ENCODE measurements around the gene KIR2DL3. TPM values are rescaled to one million over a fixed set of nuclear protein-coding genes. Genes with fewer than 3 reads are reported as not detected.
"Not testable (repeated sequence)": the region's sequence is repeated elsewhere in the genome, so short reads cannot be mapped to it uniquely, and the experiment has no call there.

The KIR2DL3 gene
- total and polyA plus RNA-seq, 2 of the 13 experiments (the other 11 are each of a cell fraction or from before 2014, with no cell fraction given), result not detected

DNA sequence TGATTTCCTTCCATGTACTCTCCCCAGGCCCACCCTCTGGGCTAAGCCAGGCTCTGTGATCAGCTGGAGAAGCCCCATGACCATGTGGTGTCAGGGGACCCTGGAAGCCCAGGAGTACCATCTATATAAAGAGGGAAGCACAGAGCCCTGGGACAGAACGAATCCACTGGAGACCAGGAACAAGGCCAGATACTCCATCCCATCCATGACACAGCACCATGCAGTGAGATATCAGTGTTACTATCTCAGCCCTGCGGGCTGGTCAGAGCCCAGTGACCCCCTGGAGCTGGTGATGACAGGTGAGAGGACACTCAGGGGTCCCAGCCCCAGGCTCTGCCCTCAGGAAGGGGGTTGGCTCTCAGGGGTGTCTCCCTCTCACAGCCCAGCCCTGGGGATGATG, 41.5 kb upstream of the KIR2DL3 start:
- no peak overlapping the region for H2AFZ ChIP-seq (ENCODE audit: low read length)
- H3K9me3 ChIP-seq (ENCODE audit: low read length), result no peaks in the 10 kb centered on the region
- no peak overlapping the region for H3K27ac ChIP-seq (ENCODE audit: extremely low read length, insufficient read depth, low read length)
- intact Hi-C loops (cut with micrococcal nuclease; ENCODE audit: unreplicated experiment), result no loop called here
- CTCF ChIA-PET (ENCODE audit: low intra/inter-chr PET ratio, low total read pairs), result no interaction called here
- WGBS (ENCODE audit: low lambda C conversion rate), result 7% methylated on average over 2 of the region's 2 CpGs
- H3K79me2 ChIP-seq (ENCODE audit: insufficient read depth, low read length), result no peaks in the 10 kb centered on the region
- POLR2A ChIA-PET, result no interaction called here
- DNase-seq (ENCODE audit: low spot score), result no peak
- no TSS peak for BruUV-seq (replicated peaks)
- no peaks in the 10 kb centered on the region for H4K20me1 ChIP-seq (ENCODE audit: insufficient read depth, low read length)
- FAIRE-seq, result no peak
- no peak overlapping the region for H3K4me3 ChIP-seq (replicated peaks in 1 of 3; ENCODE audit: insufficient read depth in 1 of 3, low read depth in 2 of 3, low read length in 3 of 3)
- no peaks in the 10 kb centered on the region for H3K36me3 ChIP-seq (replicated peaks in 1 of 2; ENCODE audit: control insufficient read depth in 1 of 2, insufficient read depth in 2 of 2, low read length in 2 of 2)
- no peak overlapping the region for H3K4me2 ChIP-seq (ENCODE audit: low read depth, low read length)
- no peak for ATAC-seq
- in situ Hi-C loops (cut with HindIII; ENCODE audit: extremely low pct_ligation_motif_present, low pct_unique_long_range_greater_than_20kb), result no loop called here
- TF ChIP-seq EEA1 (CRISPR knock-in tag; IDR thresholded peaks at IDR 0.05; ENCODE audit: borderline replicate concordance) (no peak), BORCS8-MEF2B (CRISPR knock-in tag; IDR thresholded peaks at IDR 0.05) (no peak), ZNF224 (CRISPR knock-in tag; IDR thresholded peaks at IDR 0.05) (no peak), HNF4G (IDR thresholded peaks at IDR 0.05; ENCODE audit: borderline replicate concordance, low read depth, low read length) (no peak), HNF4G (CRISPR knock-in tag; IDR thresholded peaks at IDR 0.05; ENCODE audit: borderline replicate concordance, low read depth) (no peak), ZNF589 (CRISPR knock-in tag; conservative IDR thresholded peaks at IDR 0.05) (no peak), FOSL1 (CRISPR knock-in tag; IDR thresholded peaks at IDR 0.05; ENCODE audit: borderline replicate concordance) (no peak), PHF21A (CRISPR knock-in tag; IDR thresholded peaks at IDR 0.05) (no peak), ZNF484 (CRISPR knock-in tag; IDR thresholded peaks at IDR 0.05; ENCODE audit: borderline replicate concordance, low read depth) (no peak), RORA (CRISPR knock-in tag; IDR thresholded peaks at IDR 0.05) (no peak), ZNF672 (CRISPR knock-in tag; IDR thresholded peaks at IDR 0.05) (no peak)
- peaks cover 0 to 8% of the 10 kb centered on the region in 2 experiments; a peak in 2 of 5 replicates for H3K27me3 ChIP-seq (ENCODE audit: control insufficient read depth in 1 of 2, insufficient read depth in 2 of 2, low read length in 2 of 2)
- no peak overlapping the region for H3K9ac ChIP-seq (ENCODE audit: insufficient read depth, low read depth, low read length)
- no peaks in the 10 kb centered on the region for H3K4me1 ChIP-seq (ENCODE audit: insufficient read depth, low read length)

GRCh38 chr19:54697716-54698115, 40.6 kb upstream of the KIR2DL3 start:
- DNase-seq (ENCODE audit: low spot score); H3K9ac ChIP-seq (ENCODE audit: insufficient read depth, low read depth, low read length); H3K27ac ChIP-seq (ENCODE audit: extremely low read length, insufficient read depth, low read length); H2AFZ ChIP-seq (ENCODE audit: low read length); POLR2A ChIA-PET; H3K4me2 ChIP-seq (ENCODE audit: low read depth, low read length); ATAC-seq; BruUV-seq (replicated peaks); in situ Hi-C loops (cut with HindIII; ENCODE audit: extremely low pct_ligation_motif_present, low pct_unique_long_range_greater_than_20kb); intact Hi-C loops (cut with micrococcal nuclease; ENCODE audit: unreplicated experiment); H4K20me1 ChIP-seq (ENCODE audit: insufficient read depth, low read length); H3K4me3 ChIP-seq (replicated peaks in 1 of 3; ENCODE audit: insufficient read depth in 1 of 3, low read depth in 2 of 3, low read length in 3 of 3); H3K36me3 ChIP-seq (replicated peaks in 1 of 2; ENCODE audit: control insufficient read depth in 1 of 2, insufficient read depth in 2 of 2, low read length in 2 of 2); H3K79me2 ChIP-seq (ENCODE audit: insufficient read depth, low read length); H3K4me1 ChIP-seq (ENCODE audit: insufficient read depth, low read length); FAIRE-seq; CTCF ChIA-PET (ENCODE audit: low intra/inter-chr PET ratio, low total read pairs); H3K27me3 ChIP-seq (ENCODE audit: control insufficient read depth in 1 of 2, insufficient read depth in 2 of 2, low read length in 2 of 2); H3K9me3 ChIP-seq (ENCODE audit: low read length): not testable (repeated sequence)
- WGBS (ENCODE audit: low lambda C conversion rate), result 36% methylated on average over 5 of the region's 13 CpGs

Measured in HepG2 (cell line).